ENCODE results near the gene MYO5C.

DNA sequence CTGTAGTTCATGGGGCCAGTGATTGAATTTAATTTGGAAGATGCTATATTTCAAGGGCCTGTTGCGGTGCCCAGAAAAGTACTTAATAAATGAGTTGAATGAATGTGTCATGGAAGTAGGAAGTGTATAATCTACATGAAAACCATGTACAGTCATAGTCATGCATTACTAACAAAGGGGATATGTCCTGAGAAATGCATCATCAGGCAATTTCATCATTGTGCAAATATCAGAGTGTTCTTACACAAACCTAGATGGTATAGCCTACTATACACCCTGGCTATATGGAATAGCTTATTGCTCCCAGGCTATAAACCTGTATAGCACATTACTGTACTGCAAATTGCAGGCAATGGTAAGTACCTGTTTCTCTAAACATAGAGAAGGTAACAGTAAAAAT lies 10.7 kb upstream of the MYO5C start:
- no peak for TF ChIP-seq POLR2A (IDR thresholded peaks at IDR 0.05)
- TF ChIP-seq, protein P1, sequence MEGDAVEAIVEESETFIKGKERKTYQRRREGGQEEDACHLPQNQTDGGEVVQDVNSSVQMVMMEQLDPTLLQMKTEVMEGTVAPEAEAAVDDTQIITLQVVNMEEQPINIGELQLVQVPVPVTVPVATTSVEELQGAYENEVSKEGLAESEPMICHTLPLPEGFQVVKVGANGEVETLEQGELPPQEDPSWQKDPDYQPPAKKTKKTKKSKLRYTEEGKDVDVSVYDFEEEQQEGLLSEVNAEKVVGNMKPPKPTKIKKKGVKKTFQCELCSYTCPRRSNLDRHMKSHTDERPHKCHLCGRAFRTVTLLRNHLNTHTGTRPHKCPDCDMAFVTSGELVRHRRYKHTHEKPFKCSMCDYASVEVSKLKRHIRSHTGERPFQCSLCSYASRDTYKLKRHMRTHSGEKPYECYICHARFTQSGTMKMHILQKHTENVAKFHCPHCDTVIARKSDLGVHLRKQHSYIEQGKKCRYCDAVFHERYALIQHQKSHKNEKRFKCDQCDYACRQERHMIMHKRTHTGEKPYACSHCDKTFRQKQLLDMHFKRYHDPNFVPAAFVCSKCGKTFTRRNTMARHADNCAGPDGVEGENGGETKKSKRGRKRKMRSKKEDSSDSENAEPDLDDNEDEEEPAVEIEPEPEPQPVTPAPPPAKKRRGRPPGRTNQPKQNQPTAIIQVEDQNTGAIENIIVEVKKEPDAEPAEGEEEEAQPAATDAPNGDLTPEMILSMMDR (IDR thresholded peaks at IDR 0.05): no peak

Data from adrenal gland (tissue), 5 donors.